Choroid plexus epithelial cell (primary cell): ENCODE results near the gene PATE1.

Source experiments
- DNase-seq: peaks from one replicate; pipeline ENCODE4 v3.0.0-alpha.2; 2010; ENCODE audit warnings: low read depth
- H3K4me3 ChIP-seq: 2 replicates; pipeline ENCODE4 v1.5.1; 2011; ENCODE audit warnings: low read depth, mild to moderate bottlenecking, control low read depth, low read length, moderate library complexity
- CTCF ChIP-seq: conservative IDR thresholded peaks from 2 replicates; pipeline ENCODE4 v1.5.1; 2011; ENCODE audit warnings: low read depth, mild to moderate bottlenecking, control low read depth, inconsistent platforms, low read length, moderate library complexity

Gene PATE1

GRCh38 chr11:125768336-125769046, 22.4 kb downstream of the PATE1 start:
- no peak for TF ChIP-seq CTCF

GRCh38 chr11:125770583-125770982, 24.5 kb downstream of the PATE1 start:
- no peak for DNase-seq
- no peak overlapping the region for H3K4me3 ChIP-seq
- TF ChIP-seq CTCF = no peak

More at GRCh38 chr11:125768336-125769046, 22.4 kb downstream of the PATE1 start:
- H3K4me3 ChIP-seq = no peak overlapping the region
- DNase-seq = no peak

GRCh38 chr11:125772834-125773505, 26.9 kb downstream of the PATE1 start:
- peak; percentile 60 for DNase-seq
- no peak for TF ChIP-seq CTCF
- no peak overlapping the region for H3K4me3 ChIP-seq

- no peak overlapping the region for H3K4me3 ChIP-seq
- no peak for TF ChIP-seq CTCF
- DNase-seq = peak; percentile 2
Measured at GRCh38 chr11:125773516-125773915, 27.4 kb downstream of the PATE1 start.

- no peak for TF ChIP-seq CTCF
- peak; percentile 5 for DNase-seq
- H3K4me3 ChIP-seq = no peak overlapping the region
Measured at GRCh38 chr11:125777309-125777708, 31.2 kb downstream of the PATE1 start.

GRCh38 chr11:125778728-125779127, 32.6 kb downstream of the PATE1 start, which contains the start of gene PATE2:
TSS of gene PATE2 (minus strand) at chr11:125778828. CDS start at chr11:125778773, 55 bp downstream.
- no peak within 1 kb of the TSS for H3K4me3 ChIP-seq
- DNase-seq = no peak

More at GRCh38 chr11:125778728-125779127, 32.6 kb downstream of the PATE1 start, which contains the start of gene PATE2:
- no peak for TF ChIP-seq CTCF
